Thoracic aorta (tissue), 2 donors: ENCODE data around the gene DDX24. TPM values are rescaled to one million over a fixed set of nuclear protein-coding genes. Genes with fewer than 3 reads are reported as not detected.

Source experiments
- ATAC-seq: fragments of 150-250 bp; one replicate; pipeline ENCODE4 v1.8.0; 2017; ENCODE audit warnings: low read depth; ENCODE audit not compliant: insufficient number of reproducible peaks, low FRiP score
- DNase-seq: peaks from one replicate; pipeline ENCODE4 v3.0.0-alpha.2; 2020; ENCODE audit warnings: low spot score
- H3K27ac ChIP-seq, 2 donors: fragments of 200-600 bp; sonication (generic); 1 replicate in 1 of 2; 2 replicates in 1 of 2; pipeline ENCODE4 v1.5.1; 2016; ENCODE audit warnings: mild to moderate bottlenecking in 2 of 2, moderate library complexity in 2 of 2
- H3K27me3 ChIP-seq: fragments of 200-600 bp; sonication (generic); replicated peaks from 2 replicates; pipeline ENCODE4 v1.6.0; 2016; ENCODE audit warnings: mild to moderate bottlenecking; ENCODE audit not compliant: insufficient read depth
- H3K36me3 ChIP-seq: fragments of 200-600 bp; sonication (generic); one replicate; pipeline ENCODE4 v1.5.1; 2016
- H3K4me1 ChIP-seq, 2 donors: fragments of 200-600 bp; sonication (generic); 1 replicate in 1 of 2; 2 replicates in 1 of 2; pipeline versions ENCODE4 v1.5.1 to v1.6.0; 2016; ENCODE audit warnings: low read depth in 2 of 2, mild to moderate bottlenecking in 1 of 2; ENCODE audit not compliant: control insufficient read depth in 1 of 2
- H3K4me3 ChIP-seq: fragments of 200-600 bp; sonication (generic); 2 replicates; pipeline ENCODE4 v1.5.1; 2016; ENCODE audit warnings: mild to moderate bottlenecking
- H3K9me3 ChIP-seq: fragments of 200-600 bp; sonication (generic); 2 replicates; pipeline ENCODE4 v1.5.1; 2016
- CTCF ChIP-seq: fragments of 200-600 bp; sonication (generic); IDR thresholded peaks from one replicate; pipeline ENCODE4 v1.5.1; 2019; ENCODE audit warnings: antibody characterized with exemption
- total RNA-seq, 2 donors: library from RNA; depleted of rRNA; stranded (reverse); fragments of >200 nt; gene quantifications; one replicate each; pipeline versions ENCODE4 v1.1.0 to v1.2.3, GENCODE V29; 2016

The DDX24 gene
- total RNA-seq, 2 donors from 2014 or later, result 139 to 228 TPM

- peaks cover 0 to 7% of the 10 kb centered on the region in 2 donors for H3K4me1 ChIP-seq
- no peak for TF ChIP-seq CTCF
- H3K9me3 ChIP-seq, result no peaks in the 10 kb centered on the region
- ATAC-seq (no peak), DNase-seq (no peak)
- H3K27me3 ChIP-seq, result no peaks in the 10 kb centered on the region
- H3K4me3 ChIP-seq, result peak overlapping the region; percentile 46
- H3K27ac ChIP-seq, result no peak overlapping the region
- no peaks in the 10 kb centered on the region for H3K36me3 ChIP-seq
These were observed 30.5 kb upstream of the DDX24 start for GRCh38 chr14:94111276-94112095.

- ATAC-seq (no peak), DNase-seq (no peak)
- no peaks in the 10 kb centered on the region for H3K27me3 ChIP-seq
- H3K4me3 ChIP-seq, result peak within 1 kb of the TSS; percentile 46
- H3K27ac ChIP-seq, result no peak within 1 kb of the TSS
- no peaks in the 10 kb centered on the region for H3K9me3 ChIP-seq
- no peak for TF ChIP-seq CTCF
- no peaks in the 10 kb centered on the region for H3K36me3 ChIP-seq
- peaks cover 0 to 7% of the 10 kb centered on the region in 2 donors for H3K4me1 ChIP-seq
These were observed 29.7 kb upstream of the DDX24 start, which contains the start of gene IFI27 for GRCh38 chr14:94110552-94111181. IFI27 (plus strand) TSS chr14:94110736.

GRCh38 chr14:94109915-94110250, 28.9 kb upstream of the DDX24 start:
- H3K4me1 ChIP-seq, result peaks cover 0 to 7% of the 10 kb centered on the region in 2 donors
- no peak for ATAC-seq
- H3K27me3 ChIP-seq, result no peaks in the 10 kb centered on the region
- no peak for DNase-seq
- H3K27ac ChIP-seq, result no peak overlapping the region
- no peaks in the 10 kb centered on the region for H3K36me3 ChIP-seq
- TF ChIP-seq CTCF, result no peak
- H3K9me3 ChIP-seq, result no peaks in the 10 kb centered on the region
- no peak overlapping the region for H3K4me3 ChIP-seq

- DNase-seq (no peak), ATAC-seq (no peak)
- Histone ChIP-seq H3K4me1 (peaks cover 0 to 4% of the 10 kb centered on the region in 2 donors), H3K27ac (no peak overlapping the region), H3K4me3 (no peak overlapping the region), H3K36me3 (no peaks in the 10 kb centered on the region), H3K9me3 (no peaks in the 10 kb centered on the region), H3K27me3 (no peaks in the 10 kb centered on the region)
- no peak for TF ChIP-seq CTCF
These were observed 23.7 kb upstream of the DDX24 start for GRCh38 chr14:94104731-94105130.

- TF ChIP-seq CTCF, result no peak
- Histone ChIP-seq H3K27ac (no peak overlapping the region), H3K27me3 (no peaks in the 10 kb centered on the region), H3K36me3 (no peaks in the 10 kb centered on the region), H3K4me1 (no peaks in the 10 kb centered on the region), H3K9me3 (no peaks in the 10 kb centered on the region), H3K4me3 (no peak overlapping the region)
- ATAC-seq, result no peak
- DNase-seq, result no peak
These were observed 22.6 kb upstream of the DDX24 start for GRCh38 chr14:94103554-94104150.
